SU-DHL-6 (cell line): ENCODE data around the gene ADSL.

Experiments
- CTCF ChIP-seq: fragments of 200-600 bp; sonication (generic); IDR thresholded peaks from one replicate; pipeline ENCODE4 v1.5.1; 2017; ENCODE audit warnings: antibody characterized with exemption, mild to moderate bottlenecking, low read length, moderate library complexity; ENCODE audit not compliant: insufficient read depth, poor library complexity, severe bottlenecking
- EZH2phosphoT487 ChIP-seq: fragments of 200-600 bp; sonication (generic), shearing (Covaris generic); conservative IDR thresholded peaks from 2 replicates; pipeline ENCODE4 v1.6.1; 2018; ENCODE audit warnings: mild to moderate bottlenecking, antibody characterized with exemption, low read length, moderate library complexity, mixed read lengths

GRCh38 chr22:40305625-40306024 lies 40.7 kb upstream of the ADSL start:
- TF ChIP-seq CTCF: no peak
- TF ChIP-seq EZH2phosphoT487: no peak
